Endothelial cell (in vitro differentiated cells): ENCODE results near the gene RAD9B. TPM values are rescaled to one million over a fixed set of nuclear protein-coding genes. Genes with fewer than 3 reads are reported as not detected.
"Not testable (repeated sequence)": the region's sequence is repeated elsewhere in the genome, so short reads cannot be mapped to it uniquely, and the experiment has no call there.

Experiments used
- DNase-seq: peaks from one replicate; pipeline ENCODE4 v3.0.0; 2021; ENCODE audit warnings: low spot score
- H3K27ac Mint-ChIP-seq: one replicate; pipeline ENCODE4 v1.8.0; 2021; ENCODE audit warnings: mixed read lengths, inconsistent platforms; ENCODE audit not compliant: unreplicated experiment
- H3K27me3 Mint-ChIP-seq: one replicate; pipeline ENCODE4 v1.8.0; 2021; ENCODE audit warnings: mild to moderate bottlenecking, moderate library complexity, mixed read lengths, inconsistent platforms; ENCODE audit not compliant: unreplicated experiment
- H3K36me3 Mint-ChIP-seq: one replicate; pipeline ENCODE4 v1.8.0; 2021; ENCODE audit warnings: mild to moderate bottlenecking, low read depth, mixed read lengths, inconsistent platforms; ENCODE audit not compliant: unreplicated experiment
- H3K4me1 Mint-ChIP-seq: one replicate; pipeline ENCODE4 v1.8.0; 2021; ENCODE audit warnings: mild to moderate bottlenecking, mixed read lengths, inconsistent platforms; ENCODE audit not compliant: unreplicated experiment
- H3K4me3 Mint-ChIP-seq: one replicate; pipeline ENCODE4 v1.8.0; 2021; ENCODE audit warnings: mild to moderate bottlenecking, mixed read lengths, inconsistent platforms; ENCODE audit not compliant: unreplicated experiment
- H3K9me3 Mint-ChIP-seq: one replicate; pipeline ENCODE4 v1.8.0; 2021; ENCODE audit warnings: mixed read lengths, inconsistent platforms; ENCODE audit not compliant: unreplicated experiment
- CTCF ChIP-seq: fragments of 200-600 bp; sonication (generic); IDR thresholded peaks from one replicate; pipeline ENCODE4 v1.5.0; 2021; ENCODE audit warnings: antibody characterized with exemption; ENCODE audit not compliant: unreplicated experiment
- total RNA-seq: library from RNA; stranded (reverse); fragmentation: NEBNext Ultra II Directional; extraction: Animal tissue kit (Norgen Biotek cat#: 25700); gene quantifications from one replicate; pipeline ENCODE4 v1.2.1, GENCODE V29; 2021; ENCODE audit not compliant: unreplicated experiment

Gene RAD9B
- total RNA-seq, 1 donor from 2014 or later = 0.54 TPM

GRCh38 chr12:110514363-110514762 is 12.2 kb downstream of the RAD9B start:
- peaks cover 2% of the 10 kb centered on the region for H3K27me3 Mint-ChIP-seq
- H3K27ac Mint-ChIP-seq = no peak overlapping the region
- H3K4me1 Mint-ChIP-seq = peaks cover 7% of the 10 kb centered on the region
- no peaks in the 10 kb centered on the region for H3K9me3 Mint-ChIP-seq
- H3K36me3 Mint-ChIP-seq = no peaks in the 10 kb centered on the region
- no peak overlapping the region for H3K4me3 Mint-ChIP-seq
- TF ChIP-seq CTCF = no peak
- DNase-seq = no peak

- no peak for DNase-seq
- H3K27me3 Mint-ChIP-seq = peaks cover 2% of the 10 kb centered on the region
- no peaks in the 10 kb centered on the region for H3K36me3 Mint-ChIP-seq
- H3K4me3 Mint-ChIP-seq = no peak overlapping the region
- no peak for TF ChIP-seq CTCF
- H3K4me1 Mint-ChIP-seq = peaks cover 7% of the 10 kb centered on the region
- no peaks in the 10 kb centered on the region for H3K9me3 Mint-ChIP-seq
- H3K27ac Mint-ChIP-seq = no peak overlapping the region
These were observed 14.9 kb downstream of the RAD9B start for GRCh38 chr12:110516995-110517394.

- H3K9me3 Mint-ChIP-seq, DNase-seq, H3K36me3 Mint-ChIP-seq, H3K4me1 Mint-ChIP-seq, H3K4me3 Mint-ChIP-seq, H3K27ac Mint-ChIP-seq, H3K27me3 Mint-ChIP-seq: not testable (repeated sequence)
These were observed 15.9 kb downstream of the RAD9B start for GRCh38 chr12:110518014-110518413.

- not testable (repeated sequence) for H3K27ac Mint-ChIP-seq, H3K9me3 Mint-ChIP-seq, H3K27me3 Mint-ChIP-seq, H3K4me3 Mint-ChIP-seq, H3K36me3 Mint-ChIP-seq, DNase-seq, H3K4me1 Mint-ChIP-seq
These were observed 19.0 kb downstream of the RAD9B start for GRCh38 chr12:110520876-110521712.

- Mint-ChIP-seq H3K9me3 (no peaks in the 10 kb centered on the region), H3K27ac (no peak overlapping the region)
- no peak for DNase-seq
These were observed 26.2 kb downstream of the RAD9B start for GRCh38 chr12:110528277-110528839.

More at GRCh38 chr12:110528277-110528839, 26.2 kb downstream of the RAD9B start:
- TF ChIP-seq CTCF = no peak
- peaks cover 1% of the 10 kb centered on the region for H3K27me3 Mint-ChIP-seq
- peaks cover 11% of the 10 kb centered on the region for H3K36me3 Mint-ChIP-seq
- no peaks in the 10 kb centered on the region for H3K4me1 Mint-ChIP-seq
- H3K4me3 Mint-ChIP-seq = no peak overlapping the region
